GM08714 (cell line): ENCODE data around the gene PLOD1.
"Not testable (repeated sequence)": the region's sequence is repeated elsewhere in the genome, so short reads cannot be mapped to it uniquely, and the experiment has no call there.

Experiments
- H3K4me3 ChIP-seq: fragments of 200-500 bp; sonication (Bioruptor generic); 2 replicates; pipeline ENCODE4 v1.5.1; 2014; ENCODE audit warnings: mild to moderate bottlenecking, low read length, inconsistent platforms
- ZNF274 ChIP-seq: IDR thresholded peaks from 2 replicates; pipeline ENCODE4 v1.6.1; 2012; ENCODE audit warnings: mild to moderate bottlenecking, low read depth, low read length

The PLOD1 gene

DNA sequence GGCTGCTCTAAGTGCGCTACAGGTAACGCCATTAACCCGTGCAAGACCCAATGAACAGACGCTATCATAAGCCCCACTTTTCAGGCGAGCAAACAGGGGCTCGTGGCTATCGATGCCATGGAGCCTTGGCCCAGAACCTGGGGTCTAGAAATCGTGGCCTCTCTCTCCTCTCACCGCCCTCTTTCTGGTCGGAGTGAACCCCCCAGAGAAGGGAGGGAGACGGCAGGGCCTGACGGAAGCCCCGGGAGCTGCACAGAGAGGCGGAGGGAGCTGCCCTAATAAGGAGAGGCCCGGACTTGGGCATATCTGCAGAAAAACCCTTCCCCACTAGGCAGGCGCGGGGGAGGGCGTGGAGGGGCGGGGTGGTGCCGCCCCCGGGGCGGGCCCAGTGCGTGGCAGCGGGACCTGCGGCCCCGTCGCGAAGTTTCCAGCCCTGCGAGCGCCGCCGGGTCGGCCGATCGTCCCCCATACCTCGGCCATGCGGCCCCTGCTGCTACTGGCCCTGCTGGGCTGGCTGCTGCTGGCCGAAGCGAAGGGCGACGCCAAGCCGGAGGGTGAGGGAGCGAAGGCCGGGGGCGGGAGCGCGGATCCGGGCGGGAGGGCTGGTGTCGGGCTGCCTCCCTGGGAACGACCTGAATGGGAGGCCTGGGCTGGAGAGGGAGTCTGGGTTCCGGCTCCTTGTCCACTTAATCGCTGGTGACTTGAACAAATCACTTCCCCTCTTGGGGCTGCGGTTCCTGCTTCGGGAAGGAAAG is at the start of gene PLOD1:
Gene PLOD1, plus strand, starts transcription at position 416 of the 755 bp plus-strand sequence. Its CDS starts 63 bp downstream, at position 479.
- TF ChIP-seq ZNF274 = no peak
- peak within 1 kb of the TSS; percentile 77 for H3K4me3 ChIP-seq

GRCh38 chr1:11885916-11886315 is 48.6 kb upstream of the PLOD1 start:
- H3K4me3 ChIP-seq = no peak overlapping the region
- TF ChIP-seq ZNF274 = no peak

GRCh38 chr1:11886986-11887665 is 47.4 kb upstream of the PLOD1 start:
- TF ChIP-seq ZNF274 = no peak
- no peak overlapping the region for H3K4me3 ChIP-seq

GRCh38 chr1:11887666-11888007 is 46.9 kb upstream of the PLOD1 start:
- TF ChIP-seq ZNF274 = no peak
- no peak overlapping the region for H3K4me3 ChIP-seq

DNA sequence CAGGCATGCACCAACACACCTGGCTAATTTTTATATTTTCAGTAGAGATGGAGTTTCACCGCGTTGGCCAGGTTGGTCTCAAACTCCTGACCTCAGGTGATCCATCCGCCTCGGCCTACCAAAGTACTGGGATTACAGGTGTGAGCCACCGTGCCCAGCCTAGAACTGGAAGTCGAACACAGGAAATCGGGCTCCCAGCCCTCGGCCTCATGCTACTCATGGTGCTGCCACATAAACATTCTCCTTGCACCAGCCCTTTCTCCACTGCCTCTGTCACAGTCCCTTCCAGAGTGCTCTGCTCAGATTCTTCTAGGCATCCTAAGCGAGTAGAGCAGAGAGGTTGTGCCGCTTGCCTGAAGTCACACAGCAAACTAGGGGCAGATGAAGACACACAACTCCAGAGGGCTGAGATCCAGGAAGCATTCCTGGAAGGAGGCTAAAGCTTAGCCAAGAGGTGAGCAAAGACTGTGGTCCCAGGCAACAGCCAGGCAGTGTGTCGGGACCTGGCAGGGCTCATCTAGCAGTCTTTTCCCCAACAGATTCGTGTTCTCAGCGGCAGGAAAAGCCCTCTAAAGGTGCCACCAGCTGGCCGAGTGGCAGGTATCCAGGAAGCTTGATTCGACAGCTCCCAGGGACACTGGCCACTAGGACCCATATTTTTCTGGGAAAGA is 46.2 kb upstream of the PLOD1 start:
- H3K4me3 ChIP-seq = no peak overlapping the region
- TF ChIP-seq ZNF274 = no peak

- no peak for TF ChIP-seq ZNF274
- H3K4me3 ChIP-seq = no peak overlapping the region
These were observed 45.7 kb upstream of the PLOD1 start for GRCh38 chr1:11888877-11889208.

GRCh38 chr1:11891433-11892186 is 42.9 kb upstream of the PLOD1 start:
- no peak for TF ChIP-seq ZNF274
- no peak overlapping the region for H3K4me3 ChIP-seq

DNA sequence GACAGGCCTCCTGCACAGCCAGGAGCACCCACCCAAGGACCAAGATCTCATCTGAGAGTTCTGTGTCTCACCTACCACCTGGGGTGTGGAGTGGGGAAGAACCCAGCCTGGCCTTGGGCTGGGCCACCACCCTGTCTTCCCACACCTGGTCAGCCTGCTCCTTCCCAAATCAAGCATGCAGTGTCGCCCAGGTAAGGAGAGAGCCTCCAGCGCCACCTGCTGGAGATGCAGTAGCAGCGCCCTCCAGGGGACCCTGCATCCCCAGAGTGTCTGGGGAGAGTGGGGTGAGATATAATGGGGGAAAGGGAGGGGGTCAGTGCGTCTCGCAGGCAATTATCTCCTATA is 40.6 kb upstream of the PLOD1 start:
- H3K4me3 ChIP-seq = no peak overlapping the region
- TF ChIP-seq ZNF274 = no peak

- H3K4me3 ChIP-seq = not testable (repeated sequence)
These were observed 40.0 kb upstream of the PLOD1 start for GRCh38 chr1:11894501-11894900.

- H3K4me3 ChIP-seq = no peak overlapping the region
- TF ChIP-seq ZNF274 = no peak
These were observed 36.3 kb upstream of the PLOD1 start for GRCh38 chr1:11898086-11898785.

DNA sequence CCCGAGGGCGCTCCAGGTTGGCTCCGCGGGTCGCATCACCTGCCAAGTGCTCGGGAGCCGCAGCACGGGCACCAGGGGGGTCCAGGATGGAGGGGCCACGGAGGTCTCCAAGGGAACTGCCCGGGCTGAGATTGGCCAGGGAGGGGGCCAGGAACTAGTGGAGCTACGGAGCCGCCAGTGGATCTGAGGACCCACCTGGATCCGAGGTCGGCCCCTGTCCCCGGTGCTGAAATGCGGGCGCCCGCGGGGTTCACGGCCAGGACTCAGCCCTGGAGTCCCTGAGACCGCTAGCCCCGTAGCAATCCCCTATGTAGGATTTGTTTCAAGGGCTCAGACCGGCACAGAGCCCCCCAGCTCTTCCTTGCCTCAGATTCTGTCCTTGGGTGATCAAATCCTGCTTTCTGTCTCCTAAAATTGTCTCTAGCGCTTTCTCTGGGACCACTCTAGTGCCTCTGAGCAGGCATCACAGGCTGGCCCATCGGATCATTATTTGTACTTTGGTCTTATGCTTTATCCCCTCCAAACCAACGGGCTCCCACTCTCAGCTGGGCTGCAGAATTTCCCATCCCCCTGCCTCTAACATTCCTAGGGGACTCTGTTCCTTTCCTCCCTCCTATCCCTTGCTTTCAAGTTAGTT is 35.6 kb upstream of the PLOD1 start:
- no peak for TF ChIP-seq ZNF274
- H3K4me3 ChIP-seq = no peak overlapping the region

DNA sequence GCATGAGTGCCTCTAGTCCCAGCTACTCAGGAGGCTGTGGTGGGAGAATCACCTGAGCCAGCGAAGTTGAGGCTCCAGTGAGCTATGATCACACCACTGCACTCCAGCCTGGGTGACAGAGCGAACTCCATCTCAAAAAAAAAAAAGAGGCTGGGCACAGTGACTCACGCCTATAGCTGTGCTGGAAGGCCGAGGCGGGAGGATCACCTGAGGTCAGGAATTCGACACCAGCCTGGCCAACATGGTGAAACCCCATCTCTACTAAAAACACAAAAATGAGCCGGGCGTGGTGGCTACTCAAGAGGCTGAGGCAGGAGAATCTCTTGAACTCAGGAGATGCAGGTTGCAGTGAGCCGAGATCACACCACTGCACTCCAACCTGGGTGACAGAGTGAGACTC is 33.1 kb upstream of the PLOD1 start:
- not testable (repeated sequence) for H3K4me3 ChIP-seq

DNA sequence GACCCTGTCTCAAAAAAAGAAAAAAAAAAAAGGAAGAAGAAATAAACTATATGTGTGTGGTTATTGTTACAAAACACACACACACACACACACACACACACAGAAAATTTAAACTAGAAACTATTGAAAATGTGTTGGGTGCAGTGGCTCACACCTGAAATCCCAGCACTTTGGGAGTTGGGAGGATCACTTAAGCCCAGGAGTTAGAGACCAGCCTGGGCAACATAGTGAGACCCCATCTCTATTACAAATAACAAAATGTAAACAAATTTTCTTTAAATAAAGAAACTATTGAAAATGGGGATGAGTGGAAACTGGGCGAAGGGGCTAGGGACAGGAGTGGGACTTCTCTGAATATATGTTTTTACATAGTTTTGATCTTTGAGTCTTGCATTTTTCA is 31.3 kb upstream of the PLOD1 start:
- H3K4me3 ChIP-seq = no peak overlapping the region
- TF ChIP-seq ZNF274 = no peak

DNA sequence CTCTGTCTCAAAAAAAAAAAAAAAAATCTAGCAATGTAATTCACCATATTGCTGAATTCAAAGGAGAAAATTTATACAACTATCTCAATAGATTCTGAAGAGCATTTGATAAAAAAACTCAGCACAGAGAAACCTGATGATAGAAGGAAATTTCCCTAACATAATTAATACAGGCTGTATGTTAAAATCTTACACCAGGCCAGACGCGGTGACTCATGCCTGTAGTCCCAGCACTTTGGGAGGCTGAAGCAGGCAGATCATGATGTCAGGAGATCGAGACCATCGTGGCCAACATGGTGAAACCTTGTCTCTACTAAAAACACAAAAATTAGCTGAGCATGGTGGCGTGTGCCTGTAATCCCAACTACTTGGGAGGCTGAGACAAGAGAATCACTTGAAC is 30.4 kb upstream of the PLOD1 start:
- H3K4me3 ChIP-seq = not testable (repeated sequence)
